GM12878 (cell line): ENCODE data around the gene TIAM1. TPM values are rescaled to one million over a fixed set of nuclear protein-coding genes. Genes with fewer than 3 reads are reported as not detected.

Experiments used
- ATAC-seq: fragments of 200-7000 bp; cut with Tn5 transposase; 3 replicates; pipeline ENCODE4 v1.9.1; 2020; ENCODE audit warnings: mild to moderate bottlenecking, moderate library complexity
- BruUV-seq: library from RNA; stranded (reverse); fragments of 400-500 nt; replicated peaks from 2 replicates; lab custom pipeline; 2021; lab: Mats Ljungman, UMichigan
- CTCF ChIA-PET: fragments of 300-600 bp; sonication (Branson Sonifier 250); formaldehyde crosslinking; extraction: SDS; loops from one replicate; lab custom pipeline; 2021; ENCODE audit warnings: inconsistent platforms; lab: Yijun Ruan, JAX
- POLR2A ChIA-PET: fragments of 350-600 bp; formaldehyde crosslinking; extraction: SDS; loops from one replicate; lab custom pipeline; 2021; ENCODE audit warnings: inconsistent platforms; lab: Charles Lee
- RAD21 ChIA-PET: fragments of 300-600 bp; sonication (Branson Sonifier 250); formaldehyde crosslinking; loops from one replicate; lab custom pipeline; 2023; ENCODE audit warnings: antibody characterized with exemption; ENCODE audit not compliant: unreplicated experiment; lab: Charles Lee
- SMC1A ChIA-PET: fragments of 300-600 bp; sonication (Branson Sonifier 250); formaldehyde crosslinking; loops from one replicate; lab custom pipeline; 2023; ENCODE audit not compliant: unreplicated experiment, uncharacterized antibody; lab: Charles Lee
- DNase-seq: peaks from one replicate; pipeline ENCODE4 v3.0.0-alpha.2; 2011; ENCODE audit warnings: low read depth, low spot score
- FAIRE-seq: peaks from 3 replicates; lab custom pipeline; 2011; peaks lifted over from hg19 to GRCh38; lab: Jason Lieb, UNC
- H2AFZ ChIP-seq: 2 replicates; pipeline ENCODE4 v1.6.0; 2011; ENCODE audit warnings: low read depth, low read length, control low read depth; ENCODE audit not compliant: control insufficient read depth
- H3K27ac ChIP-seq: 2 replicates; pipeline ENCODE4 v1.5.1; 2011; ENCODE audit warnings: control low read depth; ENCODE audit not compliant: control insufficient read depth, insufficient read depth
- H3K27me3 ChIP-seq, 2 experiments: replicated peaks in 1 of 2; 2 replicates each; pipeline versions ENCODE4 v1.6.0 to v1.6.1; 2011; ENCODE audit warnings: low read length in 1 of 2; ENCODE audit not compliant: control insufficient read depth in 2 of 2, insufficient read depth in 2 of 2
- H3K36me3 ChIP-seq, 2 experiments: 2 replicates each; pipeline ENCODE4 v1.5.1; 2011; ENCODE audit warnings: low read length in 1 of 2; ENCODE audit not compliant: control insufficient read depth in 2 of 2, insufficient read depth in 2 of 2
- H3K4me1 ChIP-seq: 2 replicates; pipeline ENCODE4 v1.6.1; 2011; ENCODE audit warnings: mild to moderate bottlenecking, low read length, moderate library complexity, mixed read lengths; ENCODE audit not compliant: control insufficient read depth, insufficient read depth
- H3K4me2 ChIP-seq: 2 replicates; pipeline ENCODE4 v1.6.0; 2011; ENCODE audit warnings: control low read depth; ENCODE audit not compliant: control insufficient read depth, insufficient read depth
- H3K4me3 ChIP-seq: fragments of 200-600 bp; sonication (generic); 2 replicates; pipeline ENCODE4 v1.5.1; 2016
- H3K79me2 ChIP-seq: 2 replicates; pipeline ENCODE4 v1.6.0; 2011; ENCODE audit warnings: low read length; ENCODE audit not compliant: control insufficient read depth, insufficient read depth
- H3K9ac ChIP-seq: 2 replicates; pipeline ENCODE4 v1.8.0; 2011; ENCODE audit warnings: low read length, control low read depth, mixed read lengths; ENCODE audit not compliant: control insufficient read depth, insufficient read depth
- H3K9me3 ChIP-seq: replicated peaks from 3 replicates; pipeline ENCODE4 v1.5.1; 2011; ENCODE audit warnings: mild to moderate bottlenecking, low read length; ENCODE audit not compliant: control insufficient read depth, insufficient read depth
- H4K20me1 ChIP-seq: 2 replicates; pipeline ENCODE4 v1.6.0; 2011; ENCODE audit not compliant: control insufficient read depth, insufficient read depth
- BACH1 ChIP-seq: fragments of 450-650 bp; IDR thresholded peaks from 2 replicates; pipeline ENCODE4 v1.6.1; 2017; ENCODE audit warnings: mild to moderate bottlenecking, borderline replicate concordance
- BCL3 ChIP-seq: IDR thresholded peaks from 2 replicates; pipeline ENCODE4 v1.6.1; 2011; ENCODE audit warnings: borderline replicate concordance, low read depth, mild to moderate bottlenecking, moderate library complexity, low read length; ENCODE audit not compliant: insufficient read depth, poor library complexity, severe bottlenecking
- EZH2 ChIP-seq: IDR thresholded peaks from 2 replicates; pipeline ENCODE4 v1.6.1; 2012; ENCODE audit warnings: low read depth, mild to moderate bottlenecking, control low read depth, inconsistent platforms, low read length, borderline replicate concordance; ENCODE audit not compliant: control insufficient read depth
- IRF3 ChIP-seq: fragments of 450-650 bp; IDR thresholded peaks from 2 replicates; pipeline ENCODE4 v1.6.1; 2014; ENCODE audit warnings: mild to moderate bottlenecking
- PBX3 ChIP-seq: IDR thresholded peaks from 2 replicates; pipeline ENCODE4 v1.6.1; 2011; ENCODE audit warnings: mild to moderate bottlenecking, low read depth, low read length, moderate library complexity; ENCODE audit not compliant: insufficient replicate concordance
- ZNF274 ChIP-seq: IDR thresholded peaks from one replicate; pipeline ENCODE4 v1.8.0; 2011; ENCODE audit not compliant: insufficient read length, insufficient read depth
- ZNF687 ChIP-seq: fragments of 450-650 bp; IDR thresholded peaks from 2 replicates; pipeline ENCODE4 v1.6.1; 2017; ENCODE audit warnings: mild to moderate bottlenecking, moderate library complexity
- WGBS: methylation state at CpG from one replicate; pipeline ENCODE4 v1.1.6; 2016; ENCODE audit warnings: low lambda C conversion rate; ENCODE audit not compliant: insufficient replicate concordance, insufficient coverage; ENCODE audit errors: missing lambda C conversion rate; 5-methylcytosine and 5-hydroxymethylcytosine counted together
- in situ Hi-C: fragments of 300-500 bp; cut with MboI; formaldehyde crosslinking; loops from 9 replicates; pipeline ENCODE4 v1.14.3; 2018; ENCODE audit warnings: mixed read lengths
- intact Hi-C: fragments of 100-400 bp; cut with micrococcal nuclease; formaldehyde crosslinking; loops from one replicate; pipeline ENCODE4 v1.14.2; 2022; ENCODE audit not compliant: unreplicated experiment
- polyA plus RNA-seq, 11 experiments: library from polyadenylated mRNA; depleted of rRNA in 4 of 11; unstranded in 6 of 11; stranded (reverse) in 5 of 11; fragments of >200 nt; fragmentation: Nextera tagmentation in 4 of 11; fragmentation: Illumina TruSeq in 1 of 11; extraction: Ambion mirVana in 4 of 11; extraction: Trizol in 1 of 11; gene quantifications; 1 replicate in 1 of 11; 2 replicates in 10 of 11; pipeline versions ENCODE4 v1.2.1 to v1.2.3, GENCODE V29; 2011 to 2016; ENCODE audit warnings: inconsistent platforms in 2 of 11, missing spikeins in 2 of 11, low read depth in 1 of 11
- total RNA-seq, 4 experiments: library from RNA; depleted of rRNA in 3 of 4; stranded (reverse); fragments of >200 nt in 3 of 4; fragmentation: Illumina TruSeq in 1 of 4; extraction: Trizol in 1 of 4; gene quantifications; 2 replicates each; pipeline versions ENCODE4 v1.2.1 to v1.2.3, GENCODE V29; 2013 to 2021

TIAM1 gene
- total and polyA plus RNA-seq, 10 of the 15 experiments (the other 5 are each of a cell fraction or from before 2014, with no cell fraction given) = 0.31 to 35.9 (median 0.78) TPM

GRCh38 chr21:31173881-31174555 is 170.0 kb downstream of the TIAM1 start:
- ChIA-PET SMC1A (interaction anchor here (1.5 kb wide), 1 partner anchor 62 kb away, joined by 3 read pairs; no protein-coding TSS in a partner anchor), CTCF (interaction anchor here (1.4 to 2.2 kb wide), 4 partner anchors 63 to 407 kb away, joined by 4 to 6 read pairs (median 5); no protein-coding TSS in a partner anchor), RAD21 (no interaction called here), POLR2A (no interaction called here)
- ATAC-seq (no peak), DNase-seq (no peak), FAIRE-seq (no peak)
- no peaks in the 10 kb centered on the region for H4K20me1 ChIP-seq
- H3K4me3 ChIP-seq = no peak overlapping the region
- H3K36me3 ChIP-seq = no peaks in the 10 kb centered on the region
- H3K27ac ChIP-seq = no peak overlapping the region
- H3K4me2 ChIP-seq = no peak overlapping the region
- H2AFZ ChIP-seq = no peak overlapping the region
- no peak for TF ChIP-seq ZNF274
- 51% methylated on average over 25 of the region's 25 CpGs for WGBS
- H3K27me3 ChIP-seq = no peaks in the 10 kb centered on the region
- H3K79me2 ChIP-seq = no peaks in the 10 kb centered on the region
- no peaks in the 10 kb centered on the region for H3K4me1 ChIP-seq
- no TSS peak for BruUV-seq
- intact Hi-C loops (no loop called here), in situ Hi-C loops (no loop called here)
- no peak overlapping the region for H3K9ac ChIP-seq
- no peaks in the 10 kb centered on the region for H3K9me3 ChIP-seq

- in situ Hi-C loops (no loop called here), intact Hi-C loops (no loop called here)
- WGBS = 29% methylated on average over 5 of the region's 6 CpGs
- H3K4me2 ChIP-seq = no peak overlapping the region
- H3K9me3 ChIP-seq = no peaks in the 10 kb centered on the region
- H3K27ac ChIP-seq = no peak overlapping the region
- DNase-seq (no peak), ATAC-seq (no peak), FAIRE-seq (no peak)
- no peaks in the 10 kb centered on the region for H4K20me1 ChIP-seq
- no peaks in the 10 kb centered on the region for H3K27me3 ChIP-seq
- H2AFZ ChIP-seq = no peak overlapping the region
- no TSS peak for BruUV-seq
- H3K36me3 ChIP-seq = no peaks in the 10 kb centered on the region
- H3K9ac ChIP-seq = no peak overlapping the region
- no peaks in the 10 kb centered on the region for H3K79me2 ChIP-seq
- ChIA-PET RAD21 (no interaction called here), POLR2A (no interaction called here), CTCF (interaction anchor here (1.1 to 1.6 kb wide), 3 partner anchors 8 to 63 kb away, joined by 3 to 4 read pairs (median 3); no protein-coding TSS in a partner anchor), SMC1A (no interaction called here)
- no peak overlapping the region for H3K4me3 ChIP-seq
- no peaks in the 10 kb centered on the region for H3K4me1 ChIP-seq
- TF ChIP-seq BACH1 (no peak), IRF3 (no peak), PBX3 (no peak), BCL3 (no peak), EZH2 (no peak), ZNF687 (no peak)
Observed at GRCh38 chr21:31172328-31172727, 171.7 kb downstream of the TIAM1 start.
